ENCODE results near the gene TREH.

Gene TREH

DNA sequence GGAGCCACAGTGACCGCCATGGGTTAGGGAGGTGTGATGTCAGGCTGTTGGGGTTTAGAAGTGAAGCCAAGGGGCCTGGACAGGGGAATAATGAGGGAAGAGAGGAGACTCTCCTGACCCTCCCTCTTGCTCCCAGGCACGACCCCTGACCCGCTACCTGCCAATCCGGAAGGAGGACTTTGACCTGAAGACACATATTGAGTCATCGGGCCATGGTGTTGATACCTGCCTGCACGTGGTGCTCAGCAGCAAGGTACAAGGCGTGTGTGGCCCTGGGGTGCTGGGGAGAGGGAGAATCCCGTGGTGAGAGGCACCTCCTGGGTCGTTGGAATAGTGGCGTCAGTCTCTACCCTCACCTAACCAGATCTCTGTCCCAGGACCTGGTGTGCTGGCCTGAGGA, 29.5 kb downstream of the TREH start:
- TF ChIP-seq, protein P1, sequence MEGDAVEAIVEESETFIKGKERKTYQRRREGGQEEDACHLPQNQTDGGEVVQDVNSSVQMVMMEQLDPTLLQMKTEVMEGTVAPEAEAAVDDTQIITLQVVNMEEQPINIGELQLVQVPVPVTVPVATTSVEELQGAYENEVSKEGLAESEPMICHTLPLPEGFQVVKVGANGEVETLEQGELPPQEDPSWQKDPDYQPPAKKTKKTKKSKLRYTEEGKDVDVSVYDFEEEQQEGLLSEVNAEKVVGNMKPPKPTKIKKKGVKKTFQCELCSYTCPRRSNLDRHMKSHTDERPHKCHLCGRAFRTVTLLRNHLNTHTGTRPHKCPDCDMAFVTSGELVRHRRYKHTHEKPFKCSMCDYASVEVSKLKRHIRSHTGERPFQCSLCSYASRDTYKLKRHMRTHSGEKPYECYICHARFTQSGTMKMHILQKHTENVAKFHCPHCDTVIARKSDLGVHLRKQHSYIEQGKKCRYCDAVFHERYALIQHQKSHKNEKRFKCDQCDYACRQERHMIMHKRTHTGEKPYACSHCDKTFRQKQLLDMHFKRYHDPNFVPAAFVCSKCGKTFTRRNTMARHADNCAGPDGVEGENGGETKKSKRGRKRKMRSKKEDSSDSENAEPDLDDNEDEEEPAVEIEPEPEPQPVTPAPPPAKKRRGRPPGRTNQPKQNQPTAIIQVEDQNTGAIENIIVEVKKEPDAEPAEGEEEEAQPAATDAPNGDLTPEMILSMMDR (IDR thresholded peaks at IDR 0.05; ENCODE audit: insufficient read depth, low read depth, low read length, missing control alignments) = no peak
- DNase-seq (ENCODE audit: low read depth) = no peak
- no peak overlapping the region for H3K4me3 ChIP-seq (ENCODE audit: low read depth, low read length)

DNA sequence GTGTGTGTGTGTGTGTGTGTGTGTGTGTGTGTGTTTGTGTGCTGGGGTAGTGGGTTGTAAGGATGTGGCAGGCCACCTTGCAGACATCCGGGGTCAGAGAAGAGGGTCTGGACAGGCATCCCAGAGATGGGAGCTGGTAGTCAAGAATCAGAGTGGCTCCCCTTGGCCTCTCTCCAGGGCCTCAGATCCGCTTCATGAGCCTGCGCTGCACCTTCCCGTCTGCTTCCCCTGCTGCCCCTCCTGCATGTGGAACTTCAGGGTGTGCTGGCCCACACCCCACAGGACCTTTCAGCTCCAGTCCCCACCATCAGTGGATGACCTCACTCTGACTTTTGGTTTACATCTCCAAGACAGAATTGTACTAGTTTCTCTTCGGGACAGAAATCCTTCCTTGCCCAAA, 31.2 kb downstream of the TREH start:
- no peak for DNase-seq (ENCODE audit: low read depth)
- no peak overlapping the region for H3K4me3 ChIP-seq (ENCODE audit: low read depth, low read length)
- TF ChIP-seq, protein P1 (IDR thresholded peaks at IDR 0.05; ENCODE audit: insufficient read depth, low read depth, low read length, missing control alignments) = no peak

DNA sequence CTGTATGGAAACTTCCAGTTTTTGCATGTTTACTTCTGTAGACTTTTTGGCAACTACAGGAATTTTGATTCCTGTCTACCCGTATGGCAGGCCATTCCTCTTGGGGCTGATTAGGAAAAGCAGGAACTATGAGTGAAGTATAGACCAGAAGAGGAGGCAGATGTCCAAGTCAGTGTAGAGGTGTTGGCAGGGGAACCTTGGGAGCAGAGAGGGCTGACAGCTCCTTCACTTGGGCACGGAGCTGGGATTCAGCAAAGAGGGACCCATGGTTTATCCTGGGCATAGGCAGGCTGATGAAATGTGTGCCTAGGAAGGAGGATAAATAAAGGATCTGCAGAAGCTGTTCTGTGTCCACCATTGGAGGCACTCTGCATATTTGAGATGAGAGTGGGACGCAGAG, 33.1 kb downstream of the TREH start:
- TF ChIP-seq, protein P1 (IDR thresholded peaks at IDR 0.05; ENCODE audit: insufficient read depth, low read depth, low read length, missing control alignments) = no peak
- H3K4me3 ChIP-seq (ENCODE audit: low read depth, low read length) = no peak overlapping the region
- no peak for DNase-seq (ENCODE audit: low read depth)

DNA sequence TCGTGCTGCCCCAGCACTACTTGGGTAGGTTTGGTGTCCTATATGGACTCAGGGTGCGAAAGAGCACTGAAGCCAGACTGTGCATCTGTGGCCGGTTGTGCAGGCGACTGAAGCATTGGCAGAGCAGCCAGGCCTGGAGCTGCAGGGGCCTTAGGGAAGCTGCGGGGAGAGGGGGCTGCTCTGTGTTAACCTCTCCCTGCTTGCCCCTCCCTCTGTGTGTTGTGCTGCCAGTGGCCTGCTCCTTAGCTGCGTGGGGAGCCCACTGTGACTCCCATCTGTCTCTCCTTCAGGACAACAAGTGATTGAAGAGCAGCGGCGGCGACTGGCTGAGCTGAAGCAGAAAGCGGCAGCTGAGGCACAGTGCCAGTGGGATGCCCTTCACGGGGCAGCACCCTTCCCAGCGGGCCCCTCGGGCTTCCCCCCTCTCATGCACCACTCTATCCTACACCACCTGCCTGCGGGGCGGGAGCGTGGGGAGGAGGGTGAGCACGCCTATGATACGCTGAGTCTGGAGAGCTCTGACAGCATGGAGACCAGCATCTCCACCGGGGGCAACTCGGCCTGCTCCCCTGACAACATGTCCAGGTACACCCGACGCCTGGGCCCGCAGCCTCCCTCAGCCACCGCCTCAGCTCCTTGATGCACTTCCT, 34.3 kb downstream of the TREH start:
- TF ChIP-seq, protein P1 (IDR thresholded peaks at IDR 0.05; ENCODE audit: insufficient read depth, low read depth, low read length, missing control alignments) = no peak
- no peak for DNase-seq (ENCODE audit: low read depth)
- H3K4me3 ChIP-seq (ENCODE audit: low read depth, low read length) = no peak overlapping the region

GRCh38 chr11:118644496-118644895, 35.0 kb downstream of the TREH start:
- TF ChIP-seq, protein P1 (IDR thresholded peaks at IDR 0.05; ENCODE audit: insufficient read depth, low read depth, low read length, missing control alignments) = no peak

GRCh38 chr11:118643995-118644345, 35.5 kb downstream of the TREH start:
- H3K4me3 ChIP-seq (ENCODE audit: low read depth, low read length) = no peak overlapping the region
- DNase-seq (ENCODE audit: low read depth) = no peak
- TF ChIP-seq, protein P1 (IDR thresholded peaks at IDR 0.05; ENCODE audit: insufficient read depth, low read depth, low read length, missing control alignments) = no peak

More at GRCh38 chr11:118644496-118644895, 35.0 kb downstream of the TREH start:
- DNase-seq (ENCODE audit: low read depth) = no peak
- H3K4me3 ChIP-seq (ENCODE audit: low read depth, low read length) = no peak overlapping the region
